Femur (tissue), 1 donor: ENCODE measurements around the gene RNF114.
"Not testable (repeated sequence)": the region's sequence is repeated elsewhere in the genome, so short reads cannot be mapped to it uniquely, and the experiment has no call there.

Experiments used
- DNase-seq: peaks from one replicate; pipeline ENCODE4 v3.0.0-alpha.2; 2017

RNF114 gene

GRCh38 chr20:49936153-49937026, at the start of gene RNF114:
TSS of gene RNF114 (plus strand) at chr20:49936397. CDS start at chr20:49936413, 16 bp downstream.
- DNase-seq, result peak; percentile 96

- DNase-seq, result no peak
Observed at GRCh38 chr20:49886571-49887213, 49.5 kb upstream of the RNF114 start.

- DNase-seq, result peak; percentile 49
Observed at GRCh38 chr20:49887251-49888211, 48.7 kb upstream of the RNF114 start.

DNA sequence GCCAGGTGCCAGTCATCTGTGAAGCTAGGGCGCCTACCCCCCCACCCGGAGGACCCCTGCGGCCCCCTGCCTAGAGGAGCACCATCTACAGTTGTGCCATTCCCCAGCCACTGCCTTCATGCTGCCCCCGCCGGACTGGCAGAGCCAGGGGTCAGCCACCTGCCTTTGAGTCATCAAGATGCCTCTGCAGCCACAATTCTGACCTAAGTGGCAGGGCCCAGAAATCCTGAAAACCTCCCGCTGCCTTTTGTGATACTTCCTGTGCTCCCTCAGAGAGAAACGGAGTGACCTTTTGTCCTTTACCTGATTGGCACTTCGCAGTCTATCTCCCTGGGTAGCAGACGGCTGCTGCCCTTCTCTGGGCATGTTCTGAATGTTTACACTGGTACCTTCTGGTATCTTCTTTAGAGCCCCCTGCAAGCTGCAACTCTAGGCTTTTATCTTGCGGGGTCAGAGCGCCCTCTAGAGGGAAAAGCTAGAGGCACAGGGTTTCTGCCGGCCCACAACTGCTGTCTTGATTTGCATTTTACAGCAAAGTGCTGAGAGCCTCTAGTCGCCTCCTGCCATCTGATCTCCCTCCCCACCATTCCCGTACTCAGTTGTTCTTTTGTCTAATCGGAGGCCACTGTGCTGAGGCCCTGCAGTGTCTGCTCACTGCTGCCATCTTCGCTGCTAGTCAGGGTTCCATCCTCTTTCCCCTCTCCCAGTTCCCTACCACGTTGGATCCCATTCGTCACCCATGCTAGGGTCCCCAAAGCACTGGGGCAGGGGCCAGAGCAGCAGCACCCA, 47.8 kb upstream of the RNF114 start:
- peak; percentile 71 for DNase-seq

DNA sequence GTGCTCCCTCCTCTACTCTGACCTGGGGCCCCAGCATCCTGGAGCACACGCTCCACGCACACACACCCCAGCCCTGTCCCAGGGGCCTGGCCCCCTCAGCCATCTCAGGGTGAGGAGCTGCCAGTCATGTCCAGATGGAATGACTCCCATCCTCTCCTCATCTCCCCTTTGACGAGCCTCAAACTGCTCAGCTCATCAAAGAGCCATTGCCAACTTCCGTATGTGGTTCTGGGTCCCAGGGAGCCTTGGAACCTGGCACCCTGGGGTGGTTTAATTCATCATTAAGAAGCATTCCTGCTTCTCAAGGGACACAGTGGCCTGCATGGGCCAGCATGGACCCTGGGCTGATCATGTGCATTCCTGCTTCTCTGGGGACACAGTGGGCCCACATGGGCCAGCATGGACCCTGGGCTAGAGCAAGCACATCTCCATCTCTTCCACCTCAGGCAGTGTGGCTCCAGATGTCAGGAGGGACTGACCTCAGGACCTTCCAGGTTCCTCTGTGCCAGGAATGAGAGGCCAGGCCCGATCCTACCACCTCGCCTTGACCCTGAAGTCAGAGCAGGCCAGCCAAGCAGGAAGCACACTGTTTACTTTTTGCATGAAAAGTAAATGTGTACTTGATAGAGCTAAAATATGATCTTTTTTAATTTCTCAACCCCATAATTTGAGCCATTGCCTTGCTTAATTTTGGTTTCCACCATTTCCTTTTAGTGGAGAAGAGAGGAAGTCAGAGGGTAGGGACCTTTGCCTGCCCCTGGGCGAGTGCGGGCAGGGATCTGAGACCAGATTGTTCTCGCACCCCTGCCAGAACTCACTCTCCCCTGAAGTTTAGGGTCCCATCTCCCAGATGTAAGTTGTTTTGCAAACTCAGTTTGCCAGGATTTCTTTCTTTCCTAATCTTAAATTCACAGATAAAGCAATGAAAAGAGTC, 46.9 kb upstream of the RNF114 start:
- DNase-seq, result no peak

DNA sequence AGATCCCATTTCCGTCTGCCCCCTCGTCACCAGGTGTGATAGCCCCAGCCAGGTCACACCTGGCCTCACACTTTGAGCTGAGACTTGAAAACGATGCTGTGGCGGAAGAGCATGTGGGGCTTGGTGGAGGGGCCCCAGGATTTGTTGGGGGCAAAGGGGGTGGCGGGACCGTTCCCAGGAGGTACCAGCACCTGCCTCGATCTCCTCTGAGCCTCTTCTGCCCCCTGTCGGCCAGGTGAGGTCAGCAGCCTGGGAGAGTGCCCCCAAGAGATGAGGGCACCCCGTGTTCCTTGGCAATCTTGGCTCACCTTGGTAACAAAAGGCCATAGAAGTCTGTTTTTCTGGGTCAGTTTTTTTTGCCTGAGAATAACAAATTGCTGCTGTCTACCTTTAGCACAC, 46.3 kb upstream of the RNF114 start:
- DNase-seq, result no peak

DNA sequence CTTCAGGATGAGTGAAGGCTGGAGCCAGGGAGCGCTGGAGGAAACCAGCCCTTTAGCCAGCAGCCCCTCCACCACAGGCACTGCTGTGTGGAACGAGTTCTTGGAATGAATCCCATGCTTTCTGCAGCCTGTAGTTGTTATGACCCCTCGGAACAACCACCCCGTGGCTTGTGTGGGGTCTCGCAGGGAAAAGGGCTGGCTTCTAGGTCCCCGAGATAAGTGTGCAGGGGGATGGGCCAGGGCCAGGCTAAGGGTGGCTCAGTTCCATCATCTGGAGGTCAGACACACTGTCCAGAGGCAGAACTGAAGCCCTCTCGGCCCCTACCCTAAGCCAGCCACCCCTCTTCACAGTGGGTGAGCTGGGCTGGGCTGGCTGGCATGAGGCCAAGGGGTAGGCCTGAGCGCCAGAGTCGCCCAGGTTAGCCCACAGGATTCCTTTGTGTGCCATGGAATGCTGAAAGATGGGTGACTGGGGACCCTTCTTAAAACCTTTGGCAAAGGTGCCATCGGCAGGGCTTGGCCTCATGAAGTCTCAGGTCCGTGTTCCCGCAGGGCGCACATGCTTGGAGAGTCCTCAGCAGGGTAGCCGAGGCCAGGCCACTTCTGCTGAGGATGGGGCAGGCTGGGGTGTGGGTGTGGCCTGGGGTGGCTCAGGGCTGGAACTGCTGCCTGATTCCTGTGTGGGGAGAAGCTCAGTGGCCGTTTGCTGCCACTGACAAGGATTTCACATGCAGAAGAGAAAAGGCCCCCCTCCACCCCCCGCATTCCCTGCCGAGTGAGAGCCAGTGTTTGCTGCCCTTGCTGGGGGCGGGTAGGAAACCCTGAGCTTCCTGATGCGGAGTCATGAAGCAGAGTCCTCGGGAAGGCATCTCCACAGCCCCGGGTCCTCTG, 45.5 kb upstream of the RNF114 start:
- no peak for DNase-seq

- no peak for DNase-seq
Observed at GRCh38 chr20:49891476-49892110, 44.6 kb upstream of the RNF114 start.

- no peak for DNase-seq
Observed at GRCh38 chr20:49892260-49892659, 43.9 kb upstream of the RNF114 start.

DNA sequence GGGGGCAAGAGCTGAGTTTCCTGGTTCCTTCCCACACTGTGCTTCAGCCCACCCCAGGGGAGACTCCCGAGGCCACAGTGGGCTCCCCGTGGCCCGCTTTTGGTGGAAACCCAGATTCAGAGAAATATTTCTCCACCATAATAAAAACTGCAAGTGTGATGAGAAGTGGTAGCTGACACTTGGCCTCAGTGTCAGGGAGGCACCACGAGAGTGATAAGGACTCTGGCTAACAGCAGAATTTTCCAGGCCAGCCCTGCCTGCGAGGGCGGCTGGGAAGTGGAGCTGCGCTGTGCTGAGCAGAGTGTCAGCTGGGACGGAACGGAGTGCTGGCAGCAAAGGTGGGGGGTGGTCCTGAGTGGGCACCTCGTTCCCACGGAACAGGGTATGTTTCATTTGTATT, 43.4 kb upstream of the RNF114 start:
- no peak for DNase-seq

- DNase-seq, result no peak
Observed at GRCh38 chr20:49893242-49894072, 42.7 kb upstream of the RNF114 start.

- DNase-seq, result no peak
Observed at GRCh38 chr20:49894073-49894470, 42.1 kb upstream of the RNF114 start.

DNA sequence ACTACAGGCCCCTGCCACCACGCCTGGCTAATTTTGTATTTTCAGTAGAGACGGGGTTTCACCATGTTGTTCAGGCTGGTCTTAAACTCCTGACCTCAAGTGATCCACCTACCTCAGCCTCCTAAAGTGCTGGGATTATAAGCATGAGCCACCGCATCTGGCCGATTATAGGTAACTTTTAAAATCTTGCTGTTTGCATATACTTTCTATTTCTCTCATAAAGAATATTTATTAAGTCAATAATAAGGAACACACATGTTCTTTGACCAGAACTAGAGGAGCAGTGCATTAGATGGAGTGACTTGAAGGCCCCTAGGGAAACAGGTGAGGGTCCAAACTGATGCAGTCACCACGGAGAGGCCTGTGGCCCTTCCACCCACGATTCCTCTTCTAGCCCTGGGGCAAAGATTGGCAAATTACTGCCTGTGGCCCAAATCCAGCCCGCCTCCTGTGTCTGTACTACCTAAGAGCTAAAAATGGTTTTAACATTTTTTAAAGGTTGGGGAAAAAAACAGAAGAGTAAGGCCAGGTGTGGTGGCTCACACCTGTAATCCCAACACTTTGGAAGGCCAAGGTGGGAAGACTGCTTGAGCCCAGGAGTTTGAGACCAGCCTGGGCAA, 40.6 kb upstream of the RNF114 start:
- DNase-seq, result not testable (repeated sequence)

DNA sequence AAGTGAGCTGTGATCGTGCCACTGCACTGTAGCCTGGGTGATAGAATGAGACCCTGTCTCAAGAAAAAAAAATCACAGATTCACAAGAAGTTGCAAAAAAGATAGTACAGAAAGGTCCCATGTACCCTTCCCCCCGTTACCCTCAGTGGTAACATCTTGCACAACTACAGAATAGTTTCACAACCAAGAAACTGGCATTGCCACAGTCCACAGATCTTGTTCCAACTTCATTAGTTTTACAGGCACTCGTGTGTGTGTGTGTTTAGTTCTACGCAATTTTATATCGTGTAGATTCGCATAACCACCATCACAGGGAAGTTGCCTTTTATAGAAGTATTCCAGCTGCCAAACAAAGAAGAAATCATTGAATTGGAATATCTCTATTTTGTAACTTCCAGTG, 40.0 kb upstream of the RNF114 start:
- DNase-seq, result no peak

DNA sequence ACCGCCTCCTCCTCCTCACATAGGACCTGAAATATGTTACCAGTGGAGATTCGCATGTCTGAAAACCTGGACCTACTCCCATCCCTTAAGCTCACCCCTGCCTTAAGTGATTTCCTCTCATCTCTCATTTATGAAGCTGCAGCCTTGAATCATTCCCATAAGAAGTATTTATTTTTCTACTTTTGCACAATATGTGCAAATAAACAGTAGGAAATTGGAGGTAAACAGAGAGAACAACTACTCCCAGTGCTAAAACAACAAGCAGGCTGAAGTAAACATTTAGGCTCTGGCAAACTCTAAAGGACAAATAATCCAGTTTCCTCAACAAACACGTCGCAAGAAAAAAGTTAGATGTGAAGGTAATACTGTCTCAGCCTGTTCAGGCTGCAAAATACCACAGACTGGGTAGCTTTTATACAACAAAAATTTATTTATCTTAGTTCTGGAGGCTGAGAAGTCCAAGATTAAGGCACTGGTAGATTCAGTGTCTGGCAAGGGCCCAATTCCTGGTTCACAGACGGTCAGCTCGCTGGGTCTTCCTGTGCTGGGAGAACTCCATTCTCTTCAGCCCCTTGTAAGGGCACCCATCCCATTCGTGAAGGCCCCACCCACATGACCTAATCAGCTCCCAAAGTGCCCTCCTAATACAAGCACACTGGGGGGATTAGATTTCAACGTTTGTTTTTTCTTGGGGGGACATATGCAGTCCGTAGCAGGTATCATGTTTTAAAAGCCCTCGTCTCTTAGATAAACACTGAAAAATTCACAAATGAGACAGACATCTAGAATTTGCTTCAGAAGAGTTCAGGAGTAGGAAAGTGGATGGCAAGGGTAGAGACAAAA, 36.4 kb upstream of the RNF114 start:
- no peak for DNase-seq

DNA sequence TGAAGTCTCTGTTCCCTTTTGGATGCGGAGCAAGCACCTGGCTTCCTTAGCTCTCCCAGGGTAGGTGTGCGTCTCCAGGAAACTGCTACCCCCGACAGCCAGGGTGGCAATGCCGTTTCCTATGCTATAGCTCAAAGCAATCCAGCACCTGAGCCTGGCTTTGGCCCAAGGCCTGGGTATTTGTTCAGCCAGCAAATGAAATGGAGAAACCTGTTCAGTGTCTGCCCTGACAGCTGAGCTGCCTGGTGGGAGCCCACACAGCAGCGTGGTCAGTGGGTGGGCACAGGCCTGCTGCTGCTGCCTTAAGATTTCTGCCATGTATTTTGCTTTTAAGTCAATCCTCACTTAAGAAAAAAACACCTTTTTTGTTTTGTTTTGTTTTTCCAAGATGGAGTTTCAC, 34.6 kb upstream of the RNF114 start:
- no peak for DNase-seq
